AG10803 (cell line): ENCODE results near the gene MTF1.

Source experiments
- DNase-seq: peaks from one replicate; pipeline ENCODE4 v3.0.0; 2010; ENCODE audit warnings: low read depth
- H3K4me3 ChIP-seq: 2 replicates; pipeline ENCODE4 v1.5.1; 2011; ENCODE audit warnings: mild to moderate bottlenecking, low read length, control low read depth
- TF ChIP-seq, protein P1 (sequence below): conservative IDR thresholded peaks from 2 replicates; pipeline ENCODE4 v1.5.1; 2011; ENCODE audit warnings: mild to moderate bottlenecking, low read length, control low read depth, inconsistent platforms

MTF1 gene

DNA sequence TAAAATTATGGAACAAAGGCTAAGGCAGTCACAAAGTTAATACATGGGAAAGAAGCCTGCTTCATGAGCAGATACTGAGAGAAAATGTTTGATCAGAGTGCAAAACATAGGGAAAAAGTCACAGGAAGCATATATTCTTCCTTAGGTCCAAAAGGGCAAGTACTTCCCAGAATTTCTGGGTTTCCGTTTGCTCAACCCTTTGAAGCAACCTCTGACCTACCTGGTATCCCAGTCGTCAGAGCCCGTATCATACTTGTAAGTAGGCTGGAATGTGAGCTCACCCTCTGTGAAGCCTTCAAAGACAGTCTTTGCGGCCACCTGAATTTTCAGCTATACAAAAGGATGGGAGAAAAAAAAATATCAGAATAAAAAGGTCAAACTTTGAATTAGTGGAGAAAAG lies 20.5 kb upstream of the MTF1 start:
- TF ChIP-seq, protein P1, sequence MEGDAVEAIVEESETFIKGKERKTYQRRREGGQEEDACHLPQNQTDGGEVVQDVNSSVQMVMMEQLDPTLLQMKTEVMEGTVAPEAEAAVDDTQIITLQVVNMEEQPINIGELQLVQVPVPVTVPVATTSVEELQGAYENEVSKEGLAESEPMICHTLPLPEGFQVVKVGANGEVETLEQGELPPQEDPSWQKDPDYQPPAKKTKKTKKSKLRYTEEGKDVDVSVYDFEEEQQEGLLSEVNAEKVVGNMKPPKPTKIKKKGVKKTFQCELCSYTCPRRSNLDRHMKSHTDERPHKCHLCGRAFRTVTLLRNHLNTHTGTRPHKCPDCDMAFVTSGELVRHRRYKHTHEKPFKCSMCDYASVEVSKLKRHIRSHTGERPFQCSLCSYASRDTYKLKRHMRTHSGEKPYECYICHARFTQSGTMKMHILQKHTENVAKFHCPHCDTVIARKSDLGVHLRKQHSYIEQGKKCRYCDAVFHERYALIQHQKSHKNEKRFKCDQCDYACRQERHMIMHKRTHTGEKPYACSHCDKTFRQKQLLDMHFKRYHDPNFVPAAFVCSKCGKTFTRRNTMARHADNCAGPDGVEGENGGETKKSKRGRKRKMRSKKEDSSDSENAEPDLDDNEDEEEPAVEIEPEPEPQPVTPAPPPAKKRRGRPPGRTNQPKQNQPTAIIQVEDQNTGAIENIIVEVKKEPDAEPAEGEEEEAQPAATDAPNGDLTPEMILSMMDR: no peak
- DNase-seq: no peak
- H3K4me3 ChIP-seq: no peak overlapping the region

DNA sequence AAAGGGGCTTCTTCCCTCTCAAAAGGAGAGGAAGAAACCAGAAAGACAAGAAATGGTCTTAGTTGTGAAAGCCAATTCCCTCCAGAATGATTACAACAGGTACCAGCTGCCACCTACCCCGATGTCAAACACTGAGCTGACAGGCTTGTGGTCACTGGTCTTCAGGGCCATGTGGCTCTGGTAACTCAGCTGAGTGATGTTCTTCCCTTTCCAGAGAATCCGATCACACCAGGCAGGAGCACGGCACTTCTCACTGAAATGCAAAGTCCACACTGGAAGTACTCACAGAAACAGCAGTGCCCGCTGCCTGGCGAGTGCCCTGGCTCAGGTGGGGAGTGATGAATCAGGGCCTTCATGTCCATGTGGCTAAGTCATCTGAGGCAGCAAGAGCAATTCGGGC lies 18.7 kb upstream of the MTF1 start:
- H3K4me3 ChIP-seq: no peak overlapping the region
- TF ChIP-seq, protein P1: no peak
- DNase-seq: no peak

DNA sequence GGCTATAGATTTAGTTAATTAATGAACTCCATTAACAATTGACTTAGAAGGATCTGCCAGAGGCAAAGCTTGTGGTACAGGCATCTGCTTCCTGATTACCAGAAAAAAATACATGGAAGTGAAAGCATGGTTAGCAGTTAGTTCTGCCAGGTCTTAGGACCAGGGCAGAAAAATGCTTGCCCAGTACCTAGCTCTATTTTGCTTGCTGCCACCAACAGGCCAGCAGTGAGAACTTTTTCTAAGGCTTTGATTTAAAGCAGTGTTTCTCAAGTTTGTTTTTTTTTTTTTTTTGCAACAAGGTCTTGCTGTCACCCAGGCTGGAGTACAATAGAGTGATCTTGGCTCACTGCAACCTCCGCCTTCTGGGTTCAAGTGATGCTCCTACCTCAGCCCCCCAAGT lies 16.4 kb upstream of the MTF1 start:
- TF ChIP-seq, protein P1: no peak; the same call in 1 of the 2 replicates
- no peak for DNase-seq
- H3K4me3 ChIP-seq: no peak overlapping the region

DNA sequence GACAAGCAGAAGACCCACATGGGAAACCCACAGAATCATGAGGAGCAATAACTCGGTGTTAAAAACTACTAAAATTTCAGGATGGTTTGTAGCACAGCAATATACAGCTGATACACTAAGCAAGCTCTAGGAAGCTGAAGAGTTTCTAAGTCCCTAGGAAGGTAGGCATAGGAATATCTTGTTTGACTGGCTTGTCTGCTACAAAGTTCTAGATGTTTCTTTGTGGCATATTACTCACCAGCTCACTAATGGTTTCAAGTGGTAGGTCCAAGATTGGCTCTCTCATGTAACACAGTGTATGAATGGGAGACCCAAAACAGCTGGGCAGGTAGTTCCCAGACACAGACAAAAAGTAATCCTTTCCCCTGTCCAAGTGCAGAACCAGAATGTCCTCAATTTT lies 13.3 kb upstream of the MTF1 start:
- TF ChIP-seq, protein P1: no peak
- DNase-seq: no peak
- H3K4me3 ChIP-seq: no peak overlapping the region

DNA sequence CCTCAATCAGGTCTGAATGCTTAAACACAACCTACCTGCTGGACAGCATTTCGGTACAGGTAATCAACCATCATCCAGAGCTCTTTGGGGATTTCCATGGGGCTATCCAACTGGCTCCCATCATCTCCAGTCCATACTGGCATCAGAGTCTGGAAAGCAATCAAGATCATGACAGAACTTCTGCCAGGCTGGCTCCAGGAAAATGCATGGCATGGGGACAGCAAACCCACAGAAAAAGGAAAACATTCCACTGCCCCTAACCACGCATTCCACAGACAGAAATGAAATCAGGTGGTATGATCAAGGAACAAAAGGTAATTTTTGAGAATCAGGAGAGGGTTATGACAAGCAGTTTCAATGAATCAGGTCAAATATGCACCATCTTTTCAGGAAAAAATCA lies 9.1 kb upstream of the MTF1 start:
- H3K4me3 ChIP-seq: no peak overlapping the region
- peak; percentile 21 for DNase-seq
- TF ChIP-seq, protein P1: no peak

DNA sequence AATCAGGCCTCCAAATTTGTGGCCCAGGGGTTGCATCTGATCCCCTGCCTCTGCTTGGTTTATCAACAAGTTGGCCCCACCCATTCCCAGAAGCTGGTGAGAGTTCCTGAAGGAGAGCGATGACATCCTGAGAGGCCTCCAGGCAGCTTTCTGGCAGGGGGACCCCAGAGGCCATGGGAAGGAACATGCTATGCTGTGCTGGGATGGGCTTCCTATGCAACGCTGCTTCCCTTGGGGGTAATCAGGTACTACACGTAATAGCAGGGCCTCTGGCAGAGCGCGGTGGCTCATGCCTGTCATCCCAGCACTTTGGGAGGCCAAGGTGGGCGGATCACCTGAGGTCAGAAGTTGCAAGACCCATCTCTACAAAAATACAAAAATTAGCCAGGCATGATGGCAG lies 8.4 kb upstream of the MTF1 start:
- TF ChIP-seq, protein P1: no peak
- DNase-seq: no peak

DNA sequence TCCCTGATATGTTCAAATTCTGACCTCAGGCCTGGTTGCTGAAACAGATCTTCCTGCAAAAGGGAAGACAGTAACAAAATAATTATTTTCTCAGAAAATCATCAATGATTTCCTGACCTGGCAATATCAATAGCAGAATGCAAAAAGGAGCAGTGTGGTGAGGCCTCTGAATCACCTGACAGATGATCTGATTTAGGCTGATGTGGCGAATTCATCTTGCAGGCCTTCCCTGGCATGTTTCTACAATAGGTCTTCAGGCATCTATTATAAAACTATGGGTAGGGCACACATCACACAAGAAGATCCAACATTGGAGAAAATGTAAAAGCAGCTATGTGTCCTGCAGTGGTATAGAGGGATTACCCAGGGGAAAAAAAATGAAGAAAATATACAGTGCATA lies 7.1 kb upstream of the MTF1 start:
- TF ChIP-seq, protein P1: no peak
- no peak for DNase-seq
- H3K4me3 ChIP-seq: no peak overlapping the region

More for the DNA sequence above, 8.4 kb upstream of the MTF1 start:
- no peak overlapping the region for H3K4me3 ChIP-seq
